Prostate gland (tissue), 2 donors: Measurements from ENCODE around the gene SLC66A3.

Source experiments
- CTCF ChIP-seq, 4 experiments: fragments of 200-600 bp in 2 of 4; fragments of 450-650 bp in 2 of 4; sonication (generic) in 2 of 4; IDR thresholded peaks; 1 replicate in 3 of 4; 2 replicates in 1 of 4; pipeline ENCODE4 v1.5.1; 2016 to 2019; ENCODE audit warnings: antibody characterized with exemption in 4 of 4, mild to moderate bottlenecking in 2 of 4, moderate library complexity in 2 of 4
- POLR2A ChIP-seq: fragments of 450-650 bp; IDR thresholded peaks from one replicate; pipeline ENCODE4 v1.6.1; 2016; ENCODE audit warnings: antibody characterized with exemption, mild to moderate bottlenecking

GRCh38 chr2:11141319-11141718 lies 13.9 kb upstream of the SLC66A3 start:
- TF ChIP-seq CTCF (IDR thresholded peaks at IDR 0.05) (no peak), POLR2A (no peak)
